ENCODE results near the gene PAK2. TPM values are rescaled to one million over a fixed set of nuclear protein-coding genes. Genes with fewer than 3 reads are reported as not detected.

PAK2 gene
- total RNA-seq, 2 donors from 2014 or later: 27.5 to 28.3 TPM

- DNase-seq (no peak), ATAC-seq (no peak)
- Histone ChIP-seq H3K27ac (no peak overlapping the region), H3K4me1 (peaks cover 7% of the 10 kb centered on the region), H3K9me3 (peaks cover 0 to 7% (median 0%) of the 10 kb centered on the region in 3 donors), H3K36me3 (replicated peaks in 1 of 2; ENCODE audit: insufficient read depth in 1 of 2, low read depth in 2 of 2) (no peaks in the 10 kb centered on the region), H3K27me3 (no peaks in the 10 kb centered on the region), H3K4me3 (no peak overlapping the region)
- TF ChIP-seq POLR2A (IDR thresholded peaks at IDR 0.05) (no peak), CTCF (IDR thresholded peaks at IDR 0.05) (no peak)
- WGBS, 2 donors: 88 to 95% methylated on average over 9 of the region's 9 CpGs
- intact Hi-C loops (cut with DNase I): no loop called here
Observed at GRCh38 chr3:196757876-196758739, 18.5 kb downstream of the PAK2 start.

GRCh38 chr3:196763179-196763578 is 23.5 kb downstream of the PAK2 start:
- no peak overlapping the region for H3K27ac ChIP-seq
- no peaks in the 10 kb centered on the region for H3K4me1 ChIP-seq
- DNase-seq: no peak
- TF ChIP-seq CTCF (IDR thresholded peaks at IDR 0.05): no peak
- TF ChIP-seq POLR2A (IDR thresholded peaks at IDR 0.05): no peak
- no peaks in the 10 kb centered on the region for H3K36me3 ChIP-seq (replicated peaks in 1 of 2; ENCODE audit: insufficient read depth in 1 of 2, low read depth in 2 of 2)
- no peaks in the 10 kb centered on the region for H3K27me3 ChIP-seq
- no peaks in the 10 kb centered on the region for H3K9me3 ChIP-seq
- intact Hi-C loops (cut with DNase I): no loop called here
- no peak for ATAC-seq
- no peak overlapping the region for H3K4me3 ChIP-seq
- WGBS, 2 donors: 89 to 97% methylated on average over 7 of the region's 7 CpGs

GRCh38 chr3:196765454-196765853 is 25.8 kb downstream of the PAK2 start:
- TF ChIP-seq CTCF (IDR thresholded peaks at IDR 0.05) (no peak), POLR2A (IDR thresholded peaks at IDR 0.05) (no peak)
- H3K9me3 ChIP-seq: no peaks in the 10 kb centered on the region
- no peaks in the 10 kb centered on the region for H3K27me3 ChIP-seq
- DNase-seq (no peak), ATAC-seq (no peak)
- no peaks in the 10 kb centered on the region for H3K36me3 ChIP-seq (replicated peaks in 1 of 2; ENCODE audit: insufficient read depth in 1 of 2, low read depth in 2 of 2)
- intact Hi-C loops (cut with DNase I): no loop called here
- H3K27ac ChIP-seq: no peak overlapping the region
- no peaks in the 10 kb centered on the region for H3K4me1 ChIP-seq
- H3K4me3 ChIP-seq: no peak overlapping the region

- 86 to 100% methylated on average over 1 of the region's 1 CpG for WGBS, 2 donors
- H3K4me3 ChIP-seq: no peak overlapping the region
- no peaks in the 10 kb centered on the region for H3K36me3 ChIP-seq (replicated peaks in 1 of 2; ENCODE audit: insufficient read depth in 1 of 2, low read depth in 2 of 2)
- TF ChIP-seq POLR2A (IDR thresholded peaks at IDR 0.05) (no peak), CTCF (IDR thresholded peaks at IDR 0.05) (no peak)
- ATAC-seq: no peak
- no peaks in the 10 kb centered on the region for H3K9me3 ChIP-seq
- no peaks in the 10 kb centered on the region for H3K27me3 ChIP-seq
- no peak overlapping the region for H3K27ac ChIP-seq
- no peak for DNase-seq
- peaks cover 3% of the 10 kb centered on the region for H3K4me1 ChIP-seq
- intact Hi-C loops (cut with DNase I): no loop called here
Observed at GRCh38 chr3:196771067-196771466, 31.4 kb downstream of the PAK2 start.

- Histone ChIP-seq H3K4me3 (no peak overlapping the region), H3K27me3 (no peaks in the 10 kb centered on the region), H3K36me3 (replicated peaks in 1 of 2; ENCODE audit: insufficient read depth in 1 of 2, low read depth in 2 of 2) (no peaks in the 10 kb centered on the region), H3K9me3 (no peaks in the 10 kb centered on the region), H3K27ac (no peak overlapping the region), H3K4me1 (peaks cover 3% of the 10 kb centered on the region)
- intact Hi-C loops (cut with DNase I): no loop called here
- WGBS, 2 donors: 84% methylated on average over 4 of the region's 4 CpGs
- DNase-seq (no peak), ATAC-seq (no peak)
- no peak for TF ChIP-seq POLR2A (IDR thresholded peaks at IDR 0.05)
- TF ChIP-seq CTCF (IDR thresholded peaks at IDR 0.05): no peak
Observed at GRCh38 chr3:196772102-196772501, 32.4 kb downstream of the PAK2 start.

Measured in body of pancreas (tissue), 4 donors.